H1 (cell line): ENCODE measurements around the gene COPS6. TPM values are rescaled to one million over a fixed set of nuclear protein-coding genes. Genes with fewer than 3 reads are reported as not detected.

Source experiments
- MAFK ChIP-seq: IDR thresholded peaks from 2 replicates; pipeline ENCODE4 v1.6.1; 2012; ENCODE audit warnings: low read depth, mild to moderate bottlenecking, improper control_type of control experiment, low read length
- SUZ12 ChIP-seq: fragments of 200-600 bp; sonication (generic); IDR thresholded peaks from 2 replicates; pipeline ENCODE4 v1.6.1; 2012; ENCODE audit warnings: mild to moderate bottlenecking, inconsistent platforms, low read length, moderate library complexity, mixed read lengths
- polyA plus RNA-seq, 7 experiments: library from polyadenylated mRNA; depleted of rRNA in 3 of 7; stranded (reverse) in 5 of 7; unstranded in 2 of 7; fragments of >200 nt in 5 of 7; fragments of 200-250 nt in 2 of 7; gene quantifications; 1 replicate in 5 of 7; 2 replicates in 1 of 7; 4 replicates in 1 of 7; pipeline versions ENCODE4 v1.2.1 to v1.2.3, GENCODE V29; 2011 to 2013; ENCODE audit warnings: missing spikeins in 2 of 7, mixed read lengths in 2 of 7
- total RNA-seq: library from RNA; stranded (reverse); fragmentation: NEBNext Ultra II Directional; extraction: Animal tissue kit (Norgen Biotek cat#: 25700); gene quantifications from 2 replicates; pipeline ENCODE4 v1.2.1, GENCODE V29; 2021

The COPS6 gene
- total and polyA plus RNA-seq, 2 of the 8 experiments (the other 6 are each of a cell fraction or from before 2014, with no cell fraction given): 127 to 225 TPM

DNA sequence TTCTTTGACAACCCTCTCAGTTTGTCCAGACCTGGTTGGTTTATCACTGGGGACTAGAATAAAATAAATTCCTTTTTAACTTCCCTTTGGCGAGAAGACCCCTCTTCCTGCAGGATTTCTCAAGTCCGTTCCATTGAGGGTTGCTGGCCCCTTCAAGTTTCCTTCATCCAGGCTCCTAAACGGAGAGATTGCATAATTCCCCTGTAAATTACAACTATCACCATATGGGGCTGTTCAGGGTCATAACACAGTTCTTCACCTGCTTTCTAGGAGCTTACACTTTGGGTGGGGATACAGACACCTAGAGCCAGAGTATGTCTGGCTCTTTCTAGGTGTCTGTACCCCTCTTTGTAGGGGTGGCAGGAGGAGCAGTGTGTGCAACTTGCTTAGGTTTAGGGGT lies 3.3 kb upstream of the COPS6 start (continued):
- TF ChIP-seq SUZ12: no peak
- TF ChIP-seq MAFK: no peak
- TF ChIP-seq, all 59 proteins: peak for 0
